RCC 7860 (cell line): ENCODE data around the gene AMZ2.
"Not testable (repeated sequence)": the region's sequence is repeated elsewhere in the genome, so short reads cannot be mapped to it uniquely, and the experiment has no call there.

Experiments used
- DNase-seq: peaks from one replicate; pipeline ENCODE4 v3.0.0-alpha.2; 2015; ENCODE audit warnings: low spot score
- FAIRE-seq: peaks from 2 replicates; lab custom pipeline; 2012; peaks lifted over from hg19 to GRCh38; lab: Jason Lieb, UNC

Gene AMZ2

DNA sequence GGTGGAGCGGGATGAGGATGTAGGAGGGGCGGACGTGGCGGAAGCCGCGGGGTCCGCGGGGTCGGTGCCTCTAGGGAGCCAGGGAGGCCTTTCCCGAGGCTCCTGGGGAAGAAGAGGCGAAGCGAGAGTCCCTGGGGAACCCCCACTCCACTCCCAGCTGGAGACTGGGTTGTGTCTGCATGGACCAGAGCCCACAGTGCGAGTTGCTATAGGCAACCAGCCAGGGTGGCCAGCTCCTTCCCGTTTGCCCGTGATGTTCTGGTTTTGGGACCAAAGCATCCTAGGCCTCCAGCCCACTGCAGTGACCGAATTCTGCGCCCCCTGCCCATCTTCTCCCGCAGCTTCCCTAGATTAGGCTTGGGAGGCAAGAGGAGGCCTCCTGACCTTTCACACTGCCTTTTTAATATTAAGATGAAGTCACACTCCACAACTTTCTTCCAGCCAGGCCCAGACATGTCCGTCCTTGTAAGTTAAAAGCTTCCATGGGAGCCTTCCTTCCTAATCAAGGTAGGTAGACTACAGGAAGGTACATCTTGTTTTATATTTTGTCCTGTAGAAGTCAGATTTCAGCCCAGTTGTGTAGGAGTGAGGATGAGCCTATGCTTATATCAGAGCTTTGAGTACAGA, 469 bp downstream of the AMZ2 start:
- FAIRE-seq (no peak), DNase-seq (no peak)

DNA sequence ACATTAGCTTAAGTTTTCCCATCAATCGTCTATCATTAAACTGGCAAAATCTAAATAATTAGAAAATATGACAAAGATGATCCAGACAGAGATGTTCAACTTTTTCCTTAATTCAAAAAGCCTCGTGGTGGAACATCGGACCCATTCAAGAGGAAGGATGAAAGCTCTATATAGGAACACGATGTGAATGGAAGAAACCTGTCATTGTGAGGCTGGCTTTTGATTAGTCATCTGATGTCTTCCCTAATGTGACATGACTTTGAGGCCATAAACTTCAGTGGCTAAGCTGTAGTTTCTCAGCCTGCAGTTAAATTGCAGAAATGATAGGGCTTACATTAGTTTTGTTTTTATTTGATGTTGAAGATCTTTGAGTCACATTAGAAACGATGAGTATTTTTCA, 1.0 kb downstream of the AMZ2 start:
- FAIRE-seq (no peak), DNase-seq (no peak)

DNA sequence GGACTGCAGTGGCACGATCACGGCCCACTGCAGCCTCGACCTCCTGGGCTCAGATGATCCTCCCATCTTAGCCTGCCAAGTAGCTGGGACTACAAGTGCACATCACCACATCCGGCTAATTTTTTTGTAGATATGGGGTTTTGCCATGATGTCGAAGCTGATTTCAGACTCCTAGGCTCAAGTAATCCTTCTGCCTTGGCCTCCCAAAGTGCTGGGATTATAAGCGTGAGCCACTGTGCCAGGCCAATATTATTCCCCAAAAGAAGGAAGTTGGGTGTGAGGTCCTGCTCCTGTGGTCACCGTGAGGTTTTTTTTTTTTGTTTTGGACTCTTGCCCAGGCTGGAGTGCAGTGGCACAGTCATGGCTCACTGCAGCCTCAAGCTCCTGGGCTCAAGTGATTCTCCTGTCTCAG, 1.5 kb downstream of the AMZ2 start:
- FAIRE-seq (no peak), DNase-seq (peak; percentile 10)

DNA sequence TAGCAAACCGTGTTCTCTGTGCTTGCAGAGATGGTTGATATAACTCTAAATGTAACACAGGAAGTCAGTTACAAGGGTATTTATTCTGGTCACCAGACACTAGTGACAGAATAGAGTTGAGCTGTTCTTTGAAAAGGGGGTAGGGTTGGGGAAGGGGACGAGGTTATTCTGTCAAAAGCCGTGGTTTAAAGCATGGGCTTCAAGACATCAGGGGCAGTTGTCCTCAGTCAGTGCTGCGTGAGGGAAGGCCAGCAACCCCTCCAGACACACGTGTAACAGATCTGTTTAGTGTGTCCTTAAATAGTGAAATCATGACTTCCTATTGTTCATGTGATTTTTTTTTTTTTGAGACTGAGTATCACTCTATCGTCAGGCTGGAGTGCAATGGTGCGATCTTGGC, 5.6 kb downstream of the AMZ2 start:
- not testable (repeated sequence) for DNase-seq, FAIRE-seq

DNA sequence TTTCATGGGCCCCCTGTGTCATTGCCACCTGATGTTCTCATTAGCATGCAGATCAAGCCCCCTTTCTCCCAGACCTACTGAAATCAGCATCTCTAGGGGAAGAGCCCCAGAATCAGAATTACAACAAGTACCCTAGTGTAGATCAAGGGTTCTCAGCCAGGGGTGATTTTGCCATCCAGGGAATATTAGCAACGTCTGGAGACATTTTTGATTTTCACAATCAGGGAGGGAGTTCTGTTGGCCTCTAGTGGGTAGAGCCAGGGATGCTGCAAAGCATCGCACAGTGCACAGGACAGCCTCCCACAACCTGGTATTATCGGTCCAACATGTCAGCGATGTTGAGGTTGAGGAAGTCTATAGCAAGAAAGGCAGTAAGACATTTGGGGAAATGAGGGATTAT, 7.3 kb downstream of the AMZ2 start:
- FAIRE-seq, result no peak
- DNase-seq, result no peak

DNA sequence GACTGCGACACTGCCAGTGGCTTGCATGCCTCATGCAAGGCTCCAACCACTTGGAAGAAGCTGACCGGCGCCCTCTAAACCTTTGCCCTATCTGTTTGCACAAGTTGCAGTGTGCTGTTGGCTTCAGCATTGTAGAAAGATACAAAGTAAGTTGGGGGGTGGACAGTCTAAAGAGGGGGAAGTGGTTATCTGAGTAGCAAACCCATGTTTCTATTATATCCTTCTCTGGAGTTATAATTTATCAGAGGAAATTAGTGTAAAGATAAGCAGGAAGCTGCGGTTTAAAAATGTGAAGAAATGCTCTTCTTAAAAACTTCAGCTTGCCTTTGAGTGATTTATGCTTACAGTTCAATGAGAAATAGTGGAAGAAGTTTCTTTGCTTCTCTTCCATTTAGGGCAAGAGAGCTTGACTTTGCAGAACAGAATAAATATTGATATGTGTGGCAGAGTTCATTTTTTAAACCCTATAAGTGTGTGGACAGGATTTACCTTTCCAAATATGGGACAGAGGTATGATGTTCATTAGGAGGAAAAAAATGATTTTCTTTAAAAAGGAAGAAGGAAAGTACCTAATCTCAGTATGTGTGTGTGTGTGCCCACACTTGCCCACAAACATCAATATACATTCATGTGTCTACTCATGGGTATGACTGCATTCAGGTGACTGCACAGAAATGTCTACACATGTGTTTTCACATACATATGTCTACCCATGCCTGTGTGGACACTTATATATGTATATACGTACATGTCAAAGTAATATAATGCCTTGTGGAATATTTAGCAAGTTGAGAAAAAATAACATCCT, 8.1 kb downstream of the AMZ2 start:
- FAIRE-seq (no peak), DNase-seq (no peak)

DNA sequence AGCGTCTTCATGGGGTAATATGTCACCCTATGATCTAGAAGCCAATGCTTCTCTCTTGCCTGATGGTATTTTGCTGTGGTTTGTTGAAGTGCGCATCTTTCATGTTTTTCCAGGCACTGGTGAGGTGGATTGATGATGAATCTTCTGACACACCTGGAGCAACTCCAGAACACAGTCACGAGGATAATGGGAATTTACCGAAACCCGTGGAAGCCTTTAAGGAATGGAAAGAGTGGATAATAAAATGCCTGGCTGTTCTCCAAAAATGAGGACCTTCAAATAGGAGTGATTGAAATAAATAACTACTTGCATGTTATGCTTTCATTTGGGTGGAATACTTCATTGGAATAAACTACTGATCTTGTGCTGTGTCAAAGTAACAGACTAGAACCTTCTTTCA, 8.9 kb downstream of the AMZ2 start:
- FAIRE-seq, DNase-seq: not testable (repeated sequence)

DNA sequence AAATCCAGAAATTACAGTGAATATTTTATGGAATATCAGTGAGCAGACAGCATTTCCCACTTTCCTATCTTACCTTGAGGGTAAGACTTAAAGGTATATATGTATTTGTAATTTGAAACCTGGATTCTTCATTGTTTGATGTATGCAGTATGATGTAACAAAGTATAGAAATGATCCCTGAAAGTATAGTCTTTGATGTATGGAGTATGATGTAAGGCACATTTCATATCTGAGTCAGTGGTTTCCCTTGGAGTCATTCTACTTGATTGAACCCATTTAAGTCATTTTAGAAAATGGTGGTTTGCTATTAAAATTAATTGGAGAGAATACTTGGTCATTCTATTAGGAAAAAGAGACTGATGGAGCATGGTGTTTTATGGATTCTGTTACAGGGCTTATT, 10.1 kb downstream of the AMZ2 start:
- FAIRE-seq, result no peak
- DNase-seq, result no peak

DNA sequence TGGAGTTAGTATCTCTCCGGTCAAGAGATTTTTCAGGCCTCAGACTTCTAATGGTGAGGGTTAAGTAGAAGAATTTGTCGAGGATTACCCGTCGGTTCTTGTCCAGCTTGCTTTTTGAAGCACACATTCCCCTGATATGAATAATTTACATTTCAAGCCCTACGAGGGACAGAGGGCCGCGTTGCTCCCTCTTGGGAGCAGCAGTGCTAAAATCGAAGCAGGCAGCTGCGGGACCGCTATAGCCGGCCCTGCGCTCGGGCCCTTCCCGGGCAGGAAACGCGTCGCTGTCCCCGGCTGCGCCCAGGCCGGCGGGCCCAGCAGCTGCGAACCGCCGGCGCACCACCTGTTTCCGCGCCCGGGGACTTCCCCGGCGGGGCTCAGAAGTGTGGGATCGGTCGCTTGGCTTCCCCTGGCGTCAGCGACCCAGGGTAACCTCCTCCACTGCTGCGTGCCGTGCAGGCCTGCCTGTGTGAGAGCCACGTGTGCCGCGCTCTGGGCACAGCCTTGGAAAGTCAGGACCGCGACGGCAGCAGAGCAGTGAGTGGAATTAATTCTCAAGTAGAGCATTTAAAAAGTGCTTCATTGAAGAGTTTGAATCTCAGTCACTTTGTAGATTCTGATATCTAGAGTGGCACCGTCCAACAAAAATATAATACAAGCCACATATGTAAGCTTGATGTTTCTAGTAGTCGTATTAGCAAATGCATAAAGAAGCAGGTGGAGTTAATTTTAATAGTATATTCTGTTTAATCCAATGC, 11.2 kb downstream of the AMZ2 start:
- peak; percentile 39 for DNase-seq
- not testable (repeated sequence) for FAIRE-seq

DNA sequence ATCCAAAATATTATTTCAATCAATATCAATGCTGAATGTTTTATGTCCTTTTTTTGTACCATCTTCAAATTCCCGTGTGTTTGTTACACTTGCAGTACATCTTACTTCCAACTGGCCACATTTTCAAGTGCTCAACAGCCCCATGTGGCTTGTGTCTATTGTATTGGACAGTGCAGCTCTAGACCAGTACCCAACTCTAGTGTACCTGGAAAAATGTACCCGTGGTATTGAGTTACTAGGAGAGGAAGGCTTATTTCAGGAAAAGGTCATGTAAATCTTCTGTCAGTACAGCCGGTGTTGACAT, 11.8 kb downstream of the AMZ2 start:
- DNase-seq, FAIRE-seq: not testable (repeated sequence)

DNA sequence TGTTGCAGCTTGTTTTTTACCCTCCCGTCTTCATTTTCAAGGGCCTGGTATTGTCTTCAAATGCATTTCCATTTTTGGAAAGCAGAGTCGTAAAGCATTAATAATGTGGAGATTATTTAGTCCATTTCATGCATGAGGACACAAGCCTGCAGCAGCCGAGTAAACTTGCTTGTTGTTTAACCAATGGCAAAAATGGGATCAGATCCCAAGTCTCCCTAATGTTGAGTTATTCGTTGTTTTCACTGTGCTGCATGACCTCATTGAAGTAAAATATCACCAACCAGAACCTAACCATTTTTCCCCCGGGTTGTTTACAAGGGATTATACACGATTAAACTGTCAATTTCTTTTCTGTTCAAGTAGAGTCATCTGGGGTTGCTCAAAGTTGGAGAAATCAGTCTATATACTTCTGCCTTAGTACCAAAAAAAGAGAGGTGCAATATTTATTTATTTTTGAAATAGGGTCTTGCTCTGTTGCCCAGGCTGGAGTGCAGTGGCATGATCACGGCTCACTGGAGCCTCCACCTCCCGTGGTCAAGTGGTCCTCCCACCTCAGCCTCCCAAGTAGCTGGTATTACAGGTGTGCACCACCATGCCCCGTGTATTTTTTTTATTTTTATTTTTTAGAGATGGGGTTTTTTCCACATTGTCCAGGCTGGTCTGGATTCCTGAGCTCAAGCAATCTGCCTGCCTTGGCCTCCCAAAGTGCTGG, 12.4 kb downstream of the AMZ2 start:
- FAIRE-seq (no peak), DNase-seq (no peak)

DNA sequence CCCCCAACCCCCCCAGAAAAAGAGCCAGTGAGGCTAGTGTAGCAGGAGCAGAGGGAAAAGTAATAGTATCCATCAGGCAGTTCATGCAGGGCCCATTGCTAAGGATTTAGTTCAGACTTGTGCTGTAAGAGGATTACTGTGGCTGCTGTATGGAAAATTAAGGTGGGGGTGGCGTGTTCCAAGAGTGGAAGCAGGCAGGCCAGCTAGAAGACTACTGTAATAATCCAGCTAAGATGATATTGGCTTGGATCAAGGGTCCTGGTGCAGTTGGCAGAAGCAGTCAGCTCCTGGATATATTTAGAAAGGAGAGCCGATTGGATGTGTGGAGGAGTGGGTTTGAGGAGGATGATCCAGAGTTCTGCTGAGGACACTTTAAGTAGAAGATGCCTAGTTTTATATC, 14.6 kb downstream of the AMZ2 start:
- not testable (repeated sequence) for DNase-seq, FAIRE-seq

DNA sequence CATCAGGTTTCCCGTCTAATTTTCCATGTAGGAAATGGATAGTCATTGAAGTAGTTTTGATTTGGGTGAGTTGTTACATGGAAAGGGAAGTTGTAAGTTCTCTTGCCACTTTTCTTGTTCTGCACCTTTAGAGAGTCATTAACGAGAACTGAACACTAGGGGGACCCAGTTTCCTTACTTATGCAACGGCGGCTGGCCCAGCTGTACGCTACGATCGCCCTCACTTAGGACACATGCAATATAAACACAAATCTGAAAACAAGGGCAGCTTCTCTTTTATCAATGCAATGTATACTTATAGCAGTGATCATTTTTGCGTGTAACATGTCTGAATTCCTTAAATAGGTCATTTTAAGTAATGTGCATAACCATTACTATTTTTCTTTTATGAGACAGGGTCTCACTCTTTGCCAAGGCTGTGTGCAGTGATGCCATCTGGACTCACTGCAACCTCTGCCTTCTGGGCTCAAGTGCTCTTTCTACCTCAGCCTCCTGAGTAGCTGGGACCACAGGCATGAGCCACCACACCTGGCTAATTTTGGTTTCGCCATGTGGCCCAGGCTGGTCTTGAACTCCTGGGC, 15.3 kb downstream of the AMZ2 start:
- DNase-seq (peak; percentile 44), FAIRE-seq (peak; percentile 83)

DNA sequence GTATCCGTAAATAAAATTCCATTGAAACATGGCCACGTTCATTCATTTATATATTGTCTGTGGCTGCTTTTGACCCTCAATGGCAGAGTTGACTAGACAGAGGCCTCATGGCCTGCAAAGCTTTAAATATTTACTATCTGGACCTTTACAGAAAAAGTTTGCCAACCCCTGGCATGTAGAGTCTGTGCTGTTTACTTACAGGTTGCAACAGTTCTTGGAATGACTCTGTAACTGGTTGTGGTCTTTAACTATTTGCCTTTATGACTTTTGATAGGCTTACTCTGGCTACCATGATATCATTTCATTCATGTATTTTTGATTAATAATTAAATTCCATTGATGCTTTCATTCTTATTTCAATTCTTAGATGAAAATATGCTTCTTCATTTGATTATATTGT, 18.0 kb downstream of the AMZ2 start:
- not testable (repeated sequence) for FAIRE-seq

DNA sequence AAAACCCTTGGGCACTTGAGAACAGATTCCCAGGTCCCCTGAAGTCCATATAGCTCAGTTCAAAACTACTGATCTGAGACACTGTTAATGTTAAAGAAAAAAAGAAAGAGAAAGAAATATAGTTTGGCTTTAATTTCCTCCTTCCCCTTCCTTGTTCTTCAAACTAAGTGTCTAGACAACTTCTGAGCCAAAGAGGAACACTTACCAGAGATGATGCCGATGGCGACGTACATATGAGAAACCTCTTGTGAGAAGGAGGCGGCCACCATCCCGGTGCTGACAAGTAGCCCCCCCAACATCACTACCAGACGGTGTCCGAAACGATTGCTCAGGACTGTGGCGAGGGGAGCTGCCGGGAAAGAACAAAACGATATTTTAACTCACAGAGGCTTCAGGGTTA, 25.9 kb downstream of the AMZ2 start:
- FAIRE-seq (no peak), DNase-seq (no peak)

More for the DNA sequence above, 18.0 kb downstream of the AMZ2 start:
- not testable (repeated sequence) for DNase-seq

DNA sequence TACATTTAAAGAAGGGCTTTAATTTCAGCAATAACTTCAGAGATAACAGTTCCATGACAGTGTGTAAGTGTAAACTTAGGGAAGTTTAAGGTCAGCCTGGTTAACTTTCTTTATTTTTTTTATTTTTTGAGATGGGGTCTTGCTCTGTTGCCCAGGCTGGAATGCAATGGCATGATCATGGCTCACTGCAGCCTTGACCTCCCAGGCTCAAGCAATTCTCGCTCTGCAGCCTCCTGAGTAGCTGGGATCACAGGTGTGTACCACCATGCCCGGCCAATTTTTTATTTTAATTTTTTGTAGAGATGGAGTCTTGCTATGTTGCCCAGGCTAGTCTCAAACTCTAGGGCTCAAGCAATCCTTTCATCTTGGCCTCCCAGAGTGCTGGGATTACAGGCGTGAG, 28.5 kb downstream of the AMZ2 start:
- not testable (repeated sequence) for DNase-seq, FAIRE-seq

DNA sequence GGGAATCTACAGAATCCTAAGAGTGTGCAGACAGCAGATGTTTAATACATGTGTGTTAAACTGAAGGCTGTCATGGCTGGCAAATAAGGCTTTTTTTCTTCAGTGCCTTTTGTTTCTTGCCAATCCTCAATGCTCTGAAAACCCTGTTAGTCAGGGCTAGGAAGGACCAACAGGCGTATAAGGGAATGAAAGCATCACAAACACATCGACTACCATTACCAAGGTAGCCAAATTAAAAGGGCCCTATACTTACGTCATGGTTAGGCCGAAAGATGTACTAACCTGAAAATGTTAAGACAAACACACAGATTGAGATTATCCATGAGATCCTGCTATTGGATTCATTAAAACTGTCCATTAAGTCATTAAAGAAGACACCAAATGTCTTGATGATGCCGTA, 30.0 kb downstream of the AMZ2 start:
- FAIRE-seq (no peak), DNase-seq (no peak)

DNA sequence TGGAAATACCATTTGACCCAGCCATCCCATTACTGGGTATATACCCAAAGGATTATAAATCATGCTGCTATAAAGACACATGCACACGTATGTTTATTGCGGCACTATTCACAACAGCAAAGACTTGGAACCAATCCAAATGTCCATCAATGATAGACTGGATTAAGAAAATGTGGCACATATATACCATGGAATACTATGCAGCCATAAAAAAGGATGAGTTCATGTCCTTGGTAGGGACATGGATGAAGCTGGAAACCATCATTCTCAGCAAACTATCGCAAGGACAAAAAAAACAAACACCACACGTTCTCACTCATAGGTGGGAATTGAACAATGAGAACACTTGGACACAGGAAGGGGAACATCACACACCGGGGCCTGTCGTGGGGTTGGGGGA, 34.1 kb downstream of the AMZ2 start:
- not testable (repeated sequence) for FAIRE-seq, DNase-seq

DNA sequence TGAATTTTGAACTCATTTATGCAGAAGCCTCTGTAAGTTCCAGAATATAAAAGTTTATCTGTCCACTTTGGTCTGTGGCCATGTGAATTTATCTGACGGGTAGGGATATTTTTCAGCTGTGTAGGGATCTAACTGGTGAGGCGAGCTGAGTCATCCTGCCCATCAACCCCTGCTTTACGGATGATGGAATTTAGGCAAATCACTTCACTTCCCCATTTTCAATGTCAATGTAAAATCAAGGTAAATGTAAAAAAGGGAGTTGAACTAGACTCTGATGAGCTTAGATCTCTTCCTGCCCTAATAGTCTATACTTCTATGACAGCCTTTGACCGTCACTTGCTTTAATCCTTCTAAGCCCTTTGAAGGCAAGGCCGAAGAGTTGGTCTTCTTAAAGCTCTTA, 40.5 kb downstream of the AMZ2 start:
- peak; percentile 4 for FAIRE-seq
- DNase-seq, result peak; percentile 23

DNA sequence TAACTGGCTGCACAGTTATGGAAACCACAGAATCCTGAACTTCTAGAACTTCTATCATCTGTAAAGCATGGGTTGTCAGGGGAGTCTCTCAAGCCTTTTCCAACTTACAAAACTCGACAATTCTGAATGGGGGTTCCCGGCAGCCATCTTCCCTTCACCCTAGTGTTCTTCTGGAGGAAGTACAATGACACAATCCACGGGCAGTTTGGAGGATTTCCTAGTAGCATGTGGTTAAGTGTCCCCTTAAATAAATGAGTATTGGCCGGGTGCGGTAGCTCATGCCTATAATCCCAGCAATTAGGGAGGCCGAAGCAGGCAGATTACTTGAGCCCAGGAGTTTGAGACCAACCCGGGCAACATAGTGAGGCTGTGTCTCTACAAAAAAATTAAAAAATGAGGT, 41.0 kb downstream of the AMZ2 start:
- FAIRE-seq, result no peak
- DNase-seq, result no peak

DNA sequence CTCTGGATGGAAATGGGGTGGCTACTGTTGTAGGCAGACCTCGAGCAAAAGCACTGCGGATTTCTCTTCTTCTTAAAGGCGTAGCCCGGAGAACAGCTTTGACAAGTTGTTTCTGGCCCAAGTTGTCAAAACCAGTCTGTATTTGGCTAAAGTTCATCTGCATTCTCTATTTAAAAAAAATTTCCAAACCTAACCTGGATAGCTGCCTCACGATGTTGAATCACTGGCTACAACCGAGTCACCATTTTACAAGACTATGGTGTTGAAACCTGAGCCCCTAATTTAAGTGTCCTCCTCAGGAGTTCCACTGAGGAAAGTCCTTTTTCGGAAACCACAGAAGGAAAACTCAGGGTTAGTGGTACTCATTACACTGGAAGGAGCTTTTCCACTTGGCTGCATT, 41.6 kb downstream of the AMZ2 start:
- no peak for DNase-seq
- no peak for FAIRE-seq
